SK-N-SH (cell line): ENCODE data around the gene USP4. TPM values are rescaled to one million over a fixed set of nuclear protein-coding genes. Genes with fewer than 3 reads are reported as not detected.

Experiments used
- CTCF ChIA-PET: fragments of 300-600, 350-600 bp; formaldehyde crosslinking; extraction: SDS; loops from one replicate; lab custom pipeline; 2021; lab: Yijun Ruan, JAX
- POLR2A ChIA-PET: fragments of 350-600 bp; sonication (Branson Sonifier 250); formaldehyde crosslinking; extraction: SDS; loops from one replicate; lab custom pipeline; 2020; ENCODE audit warnings: antibody characterized with exemption, inconsistent platforms; lab: Yijun Ruan, JAX
- DNase-seq: peaks from one replicate; pipeline ENCODE4 v3.0.0; 2012
- H2AFZ ChIP-seq: fragments of 200-600 bp; sonication (generic); 2 replicates; pipeline ENCODE4 v1.8.1; 2016; ENCODE audit warnings: antibody characterized with exemption, mild to moderate bottlenecking, low read depth
- H3F3A ChIP-seq: fragments of 200-600 bp; sonication (generic); replicated peaks from 2 replicates; pipeline ENCODE3; 2016; ENCODE audit warnings: antibody characterized with exemption, mild to moderate bottlenecking; ENCODE audit not compliant: insufficient read depth
- H3K27ac ChIP-seq, 2 experiments: fragments of 200-500 bp in 1 of 2; fragments of 200-600 bp in 1 of 2; sonication (Bioruptor generic) in 1 of 2; sonication (generic), shearing (Covaris generic) in 1 of 2; 2 replicates each; pipeline versions ENCODE4 v1.5.1 to v1.6.1; 2014 to 2016; ENCODE audit warnings: low read depth in 2 of 2, inconsistent platforms in 1 of 2, low read length in 1 of 2, mild to moderate bottlenecking in 1 of 2, mixed read lengths in 1 of 2
- H3K27me3 ChIP-seq: fragments of 200-600 bp; sonication (generic), shearing (Covaris generic); 2 replicates; pipeline ENCODE4 v1.6.1; 2016; ENCODE audit warnings: mixed run types; ENCODE audit not compliant: insufficient read depth
- H3K36me3 ChIP-seq, 2 experiments: fragments of 200-500 bp in 1 of 2; fragments of 200-600 bp in 1 of 2; sonication (Bioruptor generic) in 1 of 2; sonication (generic) in 1 of 2; replicated peaks in 1 of 2; 2 replicates each; pipeline versions ENCODE3 to v1.5.1; 2014 to 2016; ENCODE audit warnings: low read length in 1 of 2, mild to moderate bottlenecking in 1 of 2; ENCODE audit not compliant: insufficient read depth in 2 of 2, control insufficient read depth in 1 of 2
- H3K4me1 ChIP-seq, 2 experiments: fragments of 200-500 bp in 1 of 2; fragments of 200-600 bp in 1 of 2; sonication (Bioruptor generic) in 1 of 2; sonication (generic), shearing (Covaris generic) in 1 of 2; 2 replicates each; pipeline versions ENCODE4 v1.5.1 to v1.6.1; 2014 to 2016; ENCODE audit warnings: low read depth in 1 of 2, low read length in 1 of 2, mixed run types in 1 of 2; ENCODE audit not compliant: insufficient read depth in 2 of 2, control insufficient read depth in 1 of 2
- H3K4me2 ChIP-seq: fragments of 200-600 bp; sonication (generic), shearing (Covaris generic); 2 replicates; pipeline ENCODE4 v1.6.1; 2017; ENCODE audit warnings: mixed run types
- H3K4me3 ChIP-seq, 2 experiments: fragments of 200-500 bp in 1 of 2; fragments of 200-600 bp in 1 of 2; sonication (Bioruptor generic) in 1 of 2; sonication (generic), shearing (Covaris generic) in 1 of 2; 2 replicates each; pipeline versions ENCODE4 v1.5.1 to v1.8.1; 2014 to 2016; ENCODE audit warnings: low read depth in 2 of 2, inconsistent platforms in 1 of 2, low read length in 1 of 2, mild to moderate bottlenecking in 1 of 2, mixed read lengths in 1 of 2, moderate library complexity in 1 of 2
- H3K79me2 ChIP-seq: fragments of 200-600 bp; sonication (generic); 2 replicates; pipeline ENCODE4 v1.8.1; 2017; ENCODE audit warnings: mild to moderate bottlenecking; ENCODE audit not compliant: insufficient read depth
- H3K9ac ChIP-seq: fragments of 200-600 bp; sonication (generic); 2 replicates; pipeline ENCODE4 v1.6.1; 2017; ENCODE audit warnings: mixed run types
- H3K9me2 ChIP-seq: fragments of 200-600 bp; sonication (generic); 2 replicates; pipeline ENCODE4 v1.6.1; 2017; ENCODE audit warnings: mixed run types
- H3K9me3 ChIP-seq: fragments of 200-600 bp; sonication (generic); 2 replicates; pipeline ENCODE4 v1.6.1; 2017; ENCODE audit warnings: mixed run types, mild to moderate bottlenecking, moderate library complexity
- H4K20me1 ChIP-seq: fragments of 200-600 bp; sonication (generic); 2 replicates; pipeline ENCODE4 v1.6.1; 2017; ENCODE audit warnings: mild to moderate bottlenecking, mixed run types; ENCODE audit not compliant: insufficient read depth
- MAX ChIP-seq: IDR thresholded peaks from 2 replicates; pipeline ENCODE4 v1.4.0; 2012; ENCODE audit warnings: low read depth
- MEF2A ChIP-seq: IDR thresholded peaks from 2 replicates; pipeline ENCODE4 v1.4.0; 2012; ENCODE audit warnings: low read depth, borderline replicate concordance
- MXI1 ChIP-seq: IDR thresholded peaks from 2 replicates; pipeline ENCODE4 v1.6.1; 2012; ENCODE audit warnings: mild to moderate bottlenecking, low read depth, low read length, improper control_type of control experiment
- NFIC ChIP-seq: IDR thresholded peaks from 2 replicates; pipeline ENCODE4 v1.4.0; 2012; ENCODE audit warnings: borderline replicate concordance
- NRF1 ChIP-seq: IDR thresholded peaks from 2 replicates; pipeline ENCODE4 v1.6.1; 2012; ENCODE audit warnings: low read depth, mild to moderate bottlenecking, low read length
- POLR2AphosphoS5 ChIP-seq: IDR thresholded peaks from 2 replicates; pipeline ENCODE4 v1.6.1; 2012; ENCODE audit warnings: low read depth, low read length
- RFX5 ChIP-seq: IDR thresholded peaks from 2 replicates; pipeline ENCODE4 v1.6.1; 2012; ENCODE audit warnings: mild to moderate bottlenecking, improper control_type of control experiment, low read length
- RXRA ChIP-seq: IDR thresholded peaks from 2 replicates; pipeline ENCODE4 v1.4.0; 2012; ENCODE audit warnings: low read depth, mild to moderate bottlenecking, borderline replicate concordance
- USF1 ChIP-seq: IDR thresholded peaks from 2 replicates; pipeline ENCODE4 v1.4.0; 2012; ENCODE audit warnings: low read depth, borderline replicate concordance
- YY1 ChIP-seq: IDR thresholded peaks from 2 replicates; pipeline ENCODE4 v1.4.0; 2012; ENCODE audit warnings: low read depth, mild to moderate bottlenecking
- WGBS: methylation state at CpG from one replicate; pipeline ENCODE4 v1.1.6; 2017; ENCODE audit warnings: low lambda C conversion rate; 5-methylcytosine and 5-hydroxymethylcytosine counted together
- polyA plus RNA-seq, 3 experiments: library from polyadenylated mRNA; depleted of rRNA; stranded (reverse); fragments of >200 nt; gene quantifications; 2 replicates each; pipeline ENCODE4 v1.2.3, GENCODE V29; 2012

The USP4 gene
- polyA plus RNA-seq, 1 of the 3 experiments (the other 2 are of a cell fraction) = 33.2 TPM

GRCh38 chr3:49341996-49342395, 2.1 kb upstream of the USP4 start:
- H3K4me2 ChIP-seq = no peak overlapping the region
- TF ChIP-seq YY1 (no peak), USF1 (no peak), MAX (no peak), MEF2A (no peak), MXI1 (no peak), RXRA (no peak)
- no peaks in the 10 kb centered on the region for H3K9me3 ChIP-seq
- no peaks in the 10 kb centered on the region; the same call in 1 of the 2 replicates for H4K20me1 ChIP-seq
- no peaks in the 10 kb centered on the region for H3K9me2 ChIP-seq
- CTCF ChIA-PET = interaction anchor here (2.2 kb wide), 1 partner anchor 171 kb away, joined by 7 read pairs; the partner anchor contains the start of gene KLHDC8B
- H3K9ac ChIP-seq = no peak overlapping the region
- peaks cover 11% of the 10 kb centered on the region in 2 experiments; a peak in 2 of 4 replicates for H3K4me1 ChIP-seq
- WGBS = 97% methylated on average over 6 of the region's 6 CpGs
- H3K4me3 ChIP-seq = no peak overlapping the region
- H3K36me3 ChIP-seq = peaks cover 0 to 5% of the 10 kb centered on the region in 2 experiments
- peaks cover 39% of the 10 kb centered on the region for H3K79me2 ChIP-seq
- POLR2A ChIA-PET = no interaction called here
- H3F3A ChIP-seq = peaks cover 13% of the 10 kb centered on the region
- DNase-seq = no peak
- no peaks in the 10 kb centered on the region for H3K27me3 ChIP-seq
- H2AFZ ChIP-seq = no peak overlapping the region
- H3K27ac ChIP-seq = no peak overlapping the region

GRCh38 chr3:49339581-49339940, 292 bp downstream of the USP4 start:
- Histone ChIP-seq H3K27me3 (no peaks in the 10 kb centered on the region), H3K79me2 (peaks cover 61% of the 10 kb centered on the region), H3K36me3 (peaks cover 11 to 17% of the 10 kb centered on the region in 2 experiments), H3K27ac (peak overlapping the region; percentile 77 to 80), H3F3A (peaks cover 10% of the 10 kb centered on the region), H2AFZ (peak overlapping the region; percentile 87), H3K9me2 (no peaks in the 10 kb centered on the region), H3K9ac (peak overlapping the region; percentile 95), H3K9me3 (no peaks in the 10 kb centered on the region), H4K20me1 (no peaks in the 10 kb centered on the region; the same call in 1 of the 2 replicates), H3K4me2 (peak overlapping the region; percentile 94), H3K4me3 (peak overlapping the region; percentile 67 to 69), H3K4me1 (peaks cover 5 to 11% of the 10 kb centered on the region in 2 experiments; a peak in 2 of 4 replicates)
- WGBS = under 1% methylated on average over 12 of the region's 17 CpGs
- POLR2A ChIA-PET = interaction anchor here (0.6 to 1.9 kb wide), 17 partner anchors 16 to 332 kb away, joined by 3 to 16 read pairs (median 4); partner anchors contain the start of genes DAG1, NICN1, RHOA and TCTA
- peak; percentile 69 for DNase-seq
- CTCF ChIA-PET = interaction anchor here (0.6 to 2.3 kb wide), 19 partner anchors 8 to 786 kb away, joined by 3 to 22 read pairs (median 3); partner anchors contain the start of genes AMT, DAG1, KLHDC8B and NDUFAF3
- TF ChIP-seq NRF1 (no peak), RFX5 (0 out of 2 replicates have a peak, but pooled peaks have one; percentile 25), MEF2A (no peak), POLR2AphosphoS5 (no peak), RXRA (no peak), NFIC (no peak)
